C4-2B (cell line): ENCODE data around the gene THTPA.

Experiments used
- H3K27ac ChIP-seq: fragments of 450-650 bp; 2 replicates; pipeline ENCODE4 v1.5.1; 2017
- ZFX ChIP-seq: fragments of 450-650 bp; IDR thresholded peaks from 2 replicates; pipeline ENCODE4 v1.6.1; 2017
- TF ChIP-seq, protein P1 (sequence below): fragments of 450-650 bp; conservative IDR thresholded peaks from 2 replicates; pipeline ENCODE4 v1.5.1; 2017; ENCODE audit warnings: mild to moderate bottlenecking

Gene THTPA

GRCh38 chr14:23525611-23526010 is 30.5 kb upstream of the THTPA start:
- no peak for TF ChIP-seq ZFX
- no peak overlapping the region for H3K27ac ChIP-seq

DNA sequence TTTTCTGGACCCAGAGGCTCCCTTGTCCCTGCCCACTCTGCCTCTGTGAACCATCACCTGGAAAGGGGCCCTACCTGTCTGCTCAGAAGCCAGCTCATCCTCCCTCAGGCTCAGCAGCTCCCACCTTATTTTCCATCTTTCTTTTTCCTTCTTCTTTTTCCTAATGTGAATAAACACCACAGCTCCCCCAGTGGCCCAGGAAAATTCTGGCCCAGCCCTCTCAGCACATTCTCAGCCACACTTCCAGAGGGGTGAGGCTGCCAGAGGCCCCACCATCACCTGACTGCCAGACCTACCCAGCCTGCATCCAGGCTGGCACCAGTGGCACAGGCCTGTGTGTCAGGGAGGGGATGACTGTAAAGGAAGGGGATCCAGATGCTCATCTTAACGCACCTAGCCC is 27.5 kb upstream of the THTPA start:
- TF ChIP-seq ZFX = no peak
- no peak overlapping the region for H3K27ac ChIP-seq

DNA sequence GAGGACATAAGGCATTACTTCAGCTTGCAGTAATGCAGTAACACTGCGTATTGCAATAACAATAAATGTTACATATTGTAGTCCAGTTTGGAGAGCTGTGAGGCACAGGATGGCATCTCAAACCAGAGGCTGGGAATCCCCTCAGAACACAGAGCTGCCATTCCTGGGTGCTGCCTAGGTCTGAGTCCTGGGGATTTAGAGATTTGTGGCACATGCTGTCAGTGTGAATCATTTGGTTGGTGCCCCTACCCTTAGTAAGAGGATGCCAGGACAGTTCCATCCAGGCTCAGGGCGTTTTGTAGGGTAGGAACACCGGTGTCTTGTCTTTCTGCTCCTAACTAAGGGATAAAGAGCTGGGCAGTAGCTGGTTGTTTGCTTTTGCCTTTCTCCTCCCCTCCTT is 27.1 kb upstream of the THTPA start:
- H3K27ac ChIP-seq = no peak overlapping the region
- TF ChIP-seq ZFX = no peak
- TF ChIP-seq, protein P1, sequence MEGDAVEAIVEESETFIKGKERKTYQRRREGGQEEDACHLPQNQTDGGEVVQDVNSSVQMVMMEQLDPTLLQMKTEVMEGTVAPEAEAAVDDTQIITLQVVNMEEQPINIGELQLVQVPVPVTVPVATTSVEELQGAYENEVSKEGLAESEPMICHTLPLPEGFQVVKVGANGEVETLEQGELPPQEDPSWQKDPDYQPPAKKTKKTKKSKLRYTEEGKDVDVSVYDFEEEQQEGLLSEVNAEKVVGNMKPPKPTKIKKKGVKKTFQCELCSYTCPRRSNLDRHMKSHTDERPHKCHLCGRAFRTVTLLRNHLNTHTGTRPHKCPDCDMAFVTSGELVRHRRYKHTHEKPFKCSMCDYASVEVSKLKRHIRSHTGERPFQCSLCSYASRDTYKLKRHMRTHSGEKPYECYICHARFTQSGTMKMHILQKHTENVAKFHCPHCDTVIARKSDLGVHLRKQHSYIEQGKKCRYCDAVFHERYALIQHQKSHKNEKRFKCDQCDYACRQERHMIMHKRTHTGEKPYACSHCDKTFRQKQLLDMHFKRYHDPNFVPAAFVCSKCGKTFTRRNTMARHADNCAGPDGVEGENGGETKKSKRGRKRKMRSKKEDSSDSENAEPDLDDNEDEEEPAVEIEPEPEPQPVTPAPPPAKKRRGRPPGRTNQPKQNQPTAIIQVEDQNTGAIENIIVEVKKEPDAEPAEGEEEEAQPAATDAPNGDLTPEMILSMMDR = no peak

GRCh38 chr14:23530375-23531055 is 25.6 kb upstream of the THTPA start:
- no peak overlapping the region for H3K27ac ChIP-seq
- TF ChIP-seq, protein P1 = no peak
- TF ChIP-seq ZFX = no peak

- TF ChIP-seq, protein P1 = no peak
- no peak for TF ChIP-seq ZFX
- H3K27ac ChIP-seq = no peak overlapping the region
Observed at GRCh38 chr14:23531391-23531790, 24.7 kb upstream of the THTPA start.

DNA sequence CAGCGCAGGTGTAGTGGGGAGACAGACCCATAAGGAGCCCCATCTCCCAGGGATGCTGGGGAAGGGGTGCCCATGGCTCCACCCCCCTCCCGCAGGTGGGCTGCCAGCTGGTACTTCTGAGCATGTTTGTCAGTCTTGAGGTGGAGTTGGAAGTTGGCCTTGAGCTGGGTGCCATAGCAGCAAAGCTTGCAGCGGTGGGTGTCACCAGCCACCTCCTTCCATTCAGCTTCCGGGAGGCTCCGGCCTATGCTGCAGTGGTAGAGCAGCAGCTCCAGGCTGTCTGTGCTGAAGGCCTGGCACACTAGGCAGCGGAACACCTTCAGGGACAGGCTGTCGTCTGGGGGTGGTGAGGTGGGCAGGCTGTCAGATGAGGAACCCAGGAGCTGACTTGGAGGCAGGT is 23.4 kb upstream of the THTPA start:
- TF ChIP-seq, protein P1 = no peak
- no peak for TF ChIP-seq ZFX
- no peak overlapping the region for H3K27ac ChIP-seq

DNA sequence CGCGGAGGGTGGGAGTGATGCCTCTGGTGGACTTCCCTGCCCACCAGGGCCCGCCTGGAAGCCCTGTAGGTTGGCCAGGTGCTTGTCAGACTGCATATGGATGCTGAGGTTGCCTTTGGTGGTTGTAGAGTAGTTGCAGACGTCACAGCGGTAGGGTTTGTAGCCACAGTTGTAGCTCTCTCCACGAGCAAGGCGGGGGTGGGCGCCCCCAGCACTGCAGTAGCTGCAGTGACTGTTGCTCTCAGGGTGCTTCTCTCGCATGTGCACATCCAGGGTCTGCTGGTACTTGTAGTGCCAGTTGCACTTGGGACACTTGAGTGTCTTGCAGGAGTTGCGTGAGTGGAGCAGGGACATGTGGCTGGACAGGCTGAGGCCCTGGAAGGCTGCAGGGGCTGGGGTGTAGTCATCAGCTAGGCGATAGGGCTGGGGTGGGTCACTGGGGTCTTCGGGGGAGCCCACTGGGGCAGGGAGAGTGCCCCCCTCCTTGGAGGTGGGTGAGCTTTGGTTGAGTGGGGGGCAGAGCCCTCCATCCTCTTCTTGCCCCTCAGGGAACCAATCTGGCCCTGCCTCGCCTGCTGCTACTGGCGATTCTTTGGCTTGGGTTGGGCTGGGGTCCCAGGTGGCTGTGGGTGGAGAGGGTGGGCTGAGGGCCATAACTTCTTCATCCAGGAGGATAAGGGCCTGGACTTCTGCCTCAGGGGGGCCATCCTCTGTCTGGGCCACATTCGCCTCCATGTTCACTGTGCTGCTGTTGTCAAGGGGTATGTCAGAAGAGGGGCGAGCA is 22.2 kb upstream of the THTPA start:
- TF ChIP-seq ZFX = no peak
- TF ChIP-seq, protein P1 = no peak
- H3K27ac ChIP-seq = no peak overlapping the region

DNA sequence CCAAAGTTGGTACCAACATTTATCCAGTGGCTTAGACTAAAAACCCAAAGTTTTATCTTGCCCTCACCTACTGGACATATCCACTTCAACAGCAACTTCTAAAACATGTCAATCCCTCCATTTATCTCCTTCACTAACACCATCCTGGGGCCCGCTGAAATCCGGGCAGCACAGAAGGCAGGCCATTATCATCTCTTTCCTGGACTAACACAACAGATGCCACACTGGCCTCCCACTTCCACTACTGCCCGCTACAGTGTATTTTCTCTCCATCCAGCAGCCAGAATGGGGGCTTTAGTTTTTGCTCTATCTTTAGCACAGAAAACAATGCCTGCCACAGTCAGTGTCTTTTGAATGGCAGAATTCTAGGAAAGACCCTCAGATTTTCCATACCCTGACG is 20.1 kb upstream of the THTPA start:
- TF ChIP-seq ZFX = no peak
- TF ChIP-seq, protein P1 = no peak
- H3K27ac ChIP-seq = no peak overlapping the region
